ENCODE data around the gene MCL1. TPM values are rescaled to one million over a fixed set of nuclear protein-coding genes. Genes with fewer than 3 reads are reported as not detected.
"Not testable (repeated sequence)": the region's sequence is repeated elsewhere in the genome, so short reads cannot be mapped to it uniquely, and the experiment has no call there.

The MCL1 gene
- total RNA-seq, 1 experiment from 2014 or later: 163 TPM

GRCh38 chr1:150575518-150576366 lies 3.7 kb downstream of the MCL1 start:
- intact Hi-C loops (cut with micrococcal nuclease; ENCODE audit: unreplicated experiment): no loop called here
- no TSS peak for BruUV-seq (replicated peaks)
- H3K27me3 ChIP-seq (replicated peaks; ENCODE audit: insufficient read depth, low read depth, low read length, poor library complexity): no peaks in the 10 kb centered on the region
- H3K27ac ChIP-seq (ENCODE audit: low read depth, low read length, poor library complexity, severe bottlenecking): no peak overlapping the region
- peaks cover 65% of the 10 kb centered on the region for H3K36me3 ChIP-seq (ENCODE audit: insufficient read depth, low read length, poor library complexity, severe bottlenecking)
- TF ChIP-seq EZH2 (IDR thresholded peaks at IDR 0.05; ENCODE audit: borderline replicate concordance, low read depth, low read length, poor library complexity, severe bottlenecking) (no peak), CTCF (conservative IDR thresholded peaks at IDR 0.05; ENCODE audit: low read depth, low read length) (no peak)
- ChIA-PET POLR2A (ENCODE audit: low non-redundant PET) (interaction anchor here (0.6 kb wide), 1 partner anchor 918 kb away, joined by 3 read pairs; no protein-coding TSS in a partner anchor), CTCF (no interaction called here)
- H3K9me3 ChIP-seq (ENCODE audit: low read depth, low read length, poor library complexity, severe bottlenecking): no peaks in the 10 kb centered on the region
- peaks cover 26% of the 10 kb centered on the region for H3K4me1 ChIP-seq (ENCODE audit: insufficient read depth, low read length, poor library complexity, severe bottlenecking)
- no peak for DNase-seq (ENCODE audit: low spot score)
- H3K4me3 ChIP-seq (ENCODE audit: low read depth, low read length, poor library complexity, severe bottlenecking): peak overlapping the region; percentile 90

GRCh38 chr1:150575072-150575489 lies 4.3 kb downstream of the MCL1 start:
- Histone ChIP-seq H3K4me3 (ENCODE audit: low read depth, low read length, poor library complexity, severe bottlenecking) (peak overlapping the region; percentile 90), H3K27me3 (replicated peaks; ENCODE audit: insufficient read depth, low read depth, low read length, poor library complexity) (no peaks in the 10 kb centered on the region), H3K36me3 (ENCODE audit: insufficient read depth, low read length, poor library complexity, severe bottlenecking) (peaks cover 65% of the 10 kb centered on the region), H3K4me1 (ENCODE audit: insufficient read depth, low read length, poor library complexity, severe bottlenecking) (peaks cover 26% of the 10 kb centered on the region), H3K9me3 (ENCODE audit: low read depth, low read length, poor library complexity, severe bottlenecking) (no peaks in the 10 kb centered on the region), H3K27ac (ENCODE audit: low read depth, low read length, poor library complexity, severe bottlenecking) (no peak overlapping the region)
- CTCF ChIA-PET: no interaction called here
- no peak for TF ChIP-seq CTCF (conservative IDR thresholded peaks at IDR 0.05; ENCODE audit: low read depth, low read length)
- no peak for TF ChIP-seq EZH2 (IDR thresholded peaks at IDR 0.05; ENCODE audit: borderline replicate concordance, low read depth, low read length, poor library complexity, severe bottlenecking)
- POLR2A ChIA-PET (ENCODE audit: low non-redundant PET): no interaction called here
- intact Hi-C loops (cut with micrococcal nuclease; ENCODE audit: unreplicated experiment): no loop called here
- DNase-seq (ENCODE audit: low spot score): no peak
- BruUV-seq (replicated peaks): no TSS peak

GRCh38 chr1:150574260-150575071 lies 4.9 kb downstream of the MCL1 start:
- TF ChIP-seq EZH2 (IDR thresholded peaks at IDR 0.05; ENCODE audit: borderline replicate concordance, low read depth, low read length, poor library complexity, severe bottlenecking): no peak
- TF ChIP-seq CTCF (conservative IDR thresholded peaks at IDR 0.05; ENCODE audit: low read depth, low read length): no peak
- POLR2A ChIA-PET (ENCODE audit: low non-redundant PET): no interaction called here
- Histone ChIP-seq H3K4me1 (ENCODE audit: insufficient read depth, low read length, poor library complexity, severe bottlenecking) (peaks cover 26% of the 10 kb centered on the region), H3K27ac (ENCODE audit: low read depth, low read length, poor library complexity, severe bottlenecking) (no peak overlapping the region), H3K9me3 (ENCODE audit: low read depth, low read length, poor library complexity, severe bottlenecking) (no peaks in the 10 kb centered on the region), H3K36me3 (ENCODE audit: insufficient read depth, low read length, poor library complexity, severe bottlenecking) (peaks cover 65% of the 10 kb centered on the region), H3K4me3 (ENCODE audit: low read depth, low read length, poor library complexity, severe bottlenecking) (peak overlapping the region; percentile 90), H3K27me3 (replicated peaks; ENCODE audit: insufficient read depth, low read depth, low read length, poor library complexity) (no peaks in the 10 kb centered on the region)
- DNase-seq (ENCODE audit: low spot score): no peak
- no TSS peak for BruUV-seq (replicated peaks)
- CTCF ChIA-PET: no interaction called here
- intact Hi-C loops (cut with micrococcal nuclease; ENCODE audit: unreplicated experiment): no loop called here

- DNase-seq (ENCODE audit: low spot score); CTCF ChIA-PET; POLR2A ChIA-PET (ENCODE audit: low non-redundant PET); BruUV-seq (replicated peaks); H3K4me3 ChIP-seq (ENCODE audit: low read depth, low read length, poor library complexity, severe bottlenecking); H3K9me3 ChIP-seq (ENCODE audit: low read depth, low read length, poor library complexity, severe bottlenecking); H3K27me3 ChIP-seq (replicated peaks; ENCODE audit: insufficient read depth, low read depth, low read length, poor library complexity); intact Hi-C loops (cut with micrococcal nuclease; ENCODE audit: unreplicated experiment); H3K27ac ChIP-seq (ENCODE audit: low read depth, low read length, poor library complexity, severe bottlenecking): not testable (repeated sequence)
- H3K36me3 ChIP-seq (ENCODE audit: insufficient read depth, low read length, poor library complexity, severe bottlenecking): peaks cover 65% of the 10 kb centered on the region
- peaks cover 29% of the 10 kb centered on the region for H3K4me1 ChIP-seq (ENCODE audit: insufficient read depth, low read length, poor library complexity, severe bottlenecking)
Measured at GRCh38 chr1:150573648-150574071, 5.8 kb downstream of the MCL1 start.

Measured in A673 (cell line).